Measurements from ENCODE around the gene PCDHA10.
A peak's percentile ranks its signal among the peaks of the same experiment; 100 is the strongest.
"Not testable (repeated sequence)": the region's sequence is repeated elsewhere in the genome, so short reads cannot be mapped to it uniquely, and the experiment has no call there.

The PCDHA10 gene

DNA sequence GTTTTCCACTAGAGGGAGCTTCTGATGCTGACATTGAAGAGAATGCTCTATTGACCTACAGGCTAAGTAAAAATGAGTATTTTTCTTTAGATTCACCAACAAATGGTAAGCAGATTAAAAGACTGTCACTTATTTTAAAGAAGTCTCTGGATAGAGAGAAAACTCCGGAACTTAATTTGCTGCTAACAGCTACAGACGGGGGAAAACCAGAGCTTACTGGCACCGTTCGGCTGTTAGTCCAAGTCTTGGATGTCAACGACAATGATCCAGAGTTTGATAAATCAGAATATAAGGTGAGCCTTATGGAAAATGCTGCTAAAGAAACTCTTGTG, 13.8 kb downstream of the PCDHA10 start:
- H3K27me3 Mint-ChIP-seq (ENCODE audit: low read depth), result no peaks in the 10 kb centered on the region
- peaks cover 22% of the 10 kb centered on the region for H3K9me3 Mint-ChIP-seq
- no peak overlapping the region for H3K27ac Mint-ChIP-seq
- H3K36me3 Mint-ChIP-seq (ENCODE audit: low read depth), result peaks cover 1% of the 10 kb centered on the region
- no peak overlapping the region for H3K4me3 Mint-ChIP-seq
- no peaks in the 10 kb centered on the region for H3K4me1 Mint-ChIP-seq (ENCODE audit: low read depth)

DNA sequence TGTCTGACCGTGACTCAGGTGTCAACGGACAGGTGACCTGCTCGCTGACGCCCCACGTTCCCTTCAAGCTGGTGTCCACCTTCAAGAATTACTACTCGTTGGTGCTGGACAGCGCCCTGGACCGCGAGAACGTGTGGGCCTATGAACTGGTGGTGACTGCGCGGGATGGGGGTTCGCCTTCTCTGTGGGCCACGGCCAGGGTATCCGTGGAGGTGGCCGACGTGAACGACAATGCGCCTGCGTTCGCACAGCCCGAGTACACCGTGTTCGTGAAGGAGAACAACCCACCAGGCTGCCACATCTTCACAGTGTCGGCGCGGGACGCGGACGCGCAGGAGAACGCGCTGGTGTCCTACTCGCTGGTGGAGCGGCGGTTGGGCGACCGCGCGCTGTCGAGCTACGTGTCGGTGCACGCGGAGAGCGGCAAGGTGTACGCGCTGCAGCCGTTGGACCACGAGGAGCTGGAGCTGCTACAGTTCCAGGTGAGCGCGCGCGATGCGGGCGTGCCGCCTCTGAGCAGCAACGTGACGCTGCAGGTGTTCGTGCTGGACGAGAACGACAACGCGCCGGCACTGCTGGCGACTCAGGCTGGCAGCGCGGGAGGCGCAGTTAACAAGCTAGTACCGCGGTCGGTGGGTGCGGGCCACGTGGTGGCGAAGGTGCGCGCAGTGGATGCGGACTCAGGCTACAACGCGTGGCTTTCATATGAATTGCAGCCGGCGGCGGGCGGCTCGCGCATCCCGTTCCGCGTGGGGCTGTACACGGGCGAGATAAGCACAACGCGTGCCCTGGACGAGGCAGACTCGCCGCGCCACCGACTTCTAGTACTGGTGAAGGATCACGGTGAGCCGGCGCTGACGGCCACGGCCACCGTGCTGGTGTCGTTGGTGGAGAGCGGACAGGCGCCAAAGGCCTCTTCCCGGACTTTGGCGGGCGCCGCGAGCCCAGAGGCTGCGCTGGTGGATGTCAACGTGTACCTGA, 14.8 kb downstream of the PCDHA10 start:
- H3K4me1 Mint-ChIP-seq (ENCODE audit: low read depth), result no peaks in the 10 kb centered on the region
- H3K4me3 Mint-ChIP-seq, result no peak overlapping the region
- H3K27ac Mint-ChIP-seq, result no peak overlapping the region
- H3K27me3 Mint-ChIP-seq (ENCODE audit: low read depth), result no peaks in the 10 kb centered on the region
- peaks cover 22% of the 10 kb centered on the region for H3K9me3 Mint-ChIP-seq
- peaks cover 1% of the 10 kb centered on the region for H3K36me3 Mint-ChIP-seq (ENCODE audit: low read depth)

GRCh38 chr5:140875085-140876065, 19.7 kb downstream of the PCDHA10 start, which contains the start of gene PCDHA12:
Gene PCDHA12 (plus strand): TSS chr5:140875308. CDS start chr5:140875473, 165 bp downstream.
- Mint-ChIP-seq H3K36me3 (ENCODE audit: low read depth) (peaks cover 1% of the 10 kb centered on the region), H3K27ac (no peak within 1 kb of the TSS), H3K27me3 (ENCODE audit: low read depth) (no peaks in the 10 kb centered on the region), H3K4me1 (ENCODE audit: low read depth) (no peaks in the 10 kb centered on the region), H3K4me3 (no peak within 1 kb of the TSS), H3K9me3 (peaks cover 22% of the 10 kb centered on the region)

GRCh38 chr5:140876541-140877261, 21.0 kb downstream of the PCDHA10 start:
- not testable (repeated sequence) for H3K27ac Mint-ChIP-seq; H3K4me1 Mint-ChIP-seq (ENCODE audit: low read depth); H3K4me3 Mint-ChIP-seq; H3K27me3 Mint-ChIP-seq (ENCODE audit: low read depth); H3K36me3 Mint-ChIP-seq (ENCODE audit: low read depth)
- peaks cover 33% of the 10 kb centered on the region for H3K9me3 Mint-ChIP-seq

GRCh38 chr5:140877262-140877581, 21.5 kb downstream of the PCDHA10 start:
- H3K9me3 Mint-ChIP-seq, result peaks cover 30% of the 10 kb centered on the region
- H3K4me3 Mint-ChIP-seq, result no peak overlapping the region
- H3K27me3 Mint-ChIP-seq (ENCODE audit: low read depth), result no peaks in the 10 kb centered on the region
- H3K36me3 Mint-ChIP-seq (ENCODE audit: low read depth), result peaks cover 1% of the 10 kb centered on the region
- H3K4me1 Mint-ChIP-seq (ENCODE audit: low read depth), result no peaks in the 10 kb centered on the region
- H3K27ac Mint-ChIP-seq, result no peak overlapping the region

DNA sequence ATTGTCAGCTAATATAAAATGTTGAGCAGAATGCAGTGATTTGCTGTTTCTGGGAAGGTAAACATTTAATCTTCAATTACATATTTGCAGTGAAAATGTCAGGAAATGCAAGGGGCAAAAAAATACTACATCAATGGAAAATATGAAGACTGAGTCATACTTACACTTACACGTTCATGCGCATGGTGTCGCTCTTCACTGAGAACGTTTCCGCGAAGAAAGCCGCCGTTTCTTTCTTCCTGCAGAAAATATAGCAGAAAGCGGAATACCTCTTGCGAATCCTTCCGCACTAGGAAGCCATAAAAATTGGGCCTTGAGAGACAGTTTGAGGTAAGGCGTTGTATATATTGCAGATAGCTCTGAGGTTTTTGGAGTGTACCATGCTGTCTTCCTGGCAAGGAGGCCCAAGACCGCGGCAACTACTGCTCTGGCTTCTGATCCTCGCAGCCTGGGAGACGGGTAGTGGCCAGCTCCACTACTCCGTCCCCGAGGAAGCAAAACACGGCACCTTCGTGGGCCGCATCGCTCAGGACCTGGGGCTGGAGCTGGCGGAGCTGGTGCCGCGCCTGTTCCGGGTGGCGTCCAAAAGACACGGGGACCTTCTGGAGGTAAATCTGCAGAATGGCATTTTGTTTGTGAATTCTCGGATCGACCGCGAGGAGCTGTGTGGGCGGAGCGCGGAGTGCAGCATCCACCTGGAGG, 26.3 kb downstream of the PCDHA10 start, which contains the start of gene PCDHA13:
PCDHA13 (plus strand) TSS at position 236 of the 702 bp plus-strand sequence; CDS start at position 381, 145 bp downstream.
- peaks cover 22% of the 10 kb centered on the region for H3K9me3 Mint-ChIP-seq
- peaks cover 1% of the 10 kb centered on the region for H3K36me3 Mint-ChIP-seq (ENCODE audit: low read depth)
- no peaks in the 10 kb centered on the region for H3K27me3 Mint-ChIP-seq (ENCODE audit: low read depth)
- H3K4me3 Mint-ChIP-seq, result no peak within 1 kb of the TSS
- peak within 1 kb of the TSS; percentile 42 for H3K27ac Mint-ChIP-seq
- no peaks in the 10 kb centered on the region for H3K4me1 Mint-ChIP-seq (ENCODE audit: low read depth)

GRCh38 chr5:140882591-140882899, 26.8 kb downstream of the PCDHA10 start:
- H3K4me3 Mint-ChIP-seq, result no peak overlapping the region
- H3K9me3 Mint-ChIP-seq, result peaks cover 25% of the 10 kb centered on the region

DNA sequence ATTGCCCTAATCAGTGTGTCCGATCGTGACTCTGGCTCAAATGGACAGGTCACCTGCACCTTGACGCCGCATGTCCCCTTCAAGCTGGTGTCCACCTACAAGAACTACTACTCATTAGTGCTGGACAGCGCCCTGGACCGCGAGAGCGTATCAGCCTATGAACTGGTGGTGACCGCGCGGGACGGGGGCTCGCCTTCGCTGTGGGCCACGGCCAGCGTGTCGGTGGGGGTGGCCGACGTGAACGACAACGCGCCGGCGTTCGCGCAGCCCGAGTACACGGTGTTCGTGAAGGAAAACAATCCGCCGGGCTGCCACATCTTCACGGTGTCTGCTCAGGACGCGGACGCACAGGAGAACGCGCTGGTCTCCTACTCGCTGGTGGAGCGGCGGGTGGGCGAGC, 27.7 kb downstream of the PCDHA10 start:
- Mint-ChIP-seq H3K36me3 (ENCODE audit: low read depth) (peaks cover 1% of the 10 kb centered on the region), H3K27ac (no peak overlapping the region), H3K27me3 (ENCODE audit: low read depth) (no peaks in the 10 kb centered on the region), H3K4me1 (ENCODE audit: low read depth) (no peaks in the 10 kb centered on the region), H3K4me3 (no peak overlapping the region), H3K9me3 (peaks cover 25% of the 10 kb centered on the region)

More at GRCh38 chr5:140882591-140882899, 26.8 kb downstream of the PCDHA10 start:
- H3K36me3 Mint-ChIP-seq (ENCODE audit: low read depth), result peaks cover 1% of the 10 kb centered on the region
- no peaks in the 10 kb centered on the region for H3K27me3 Mint-ChIP-seq (ENCODE audit: low read depth)
- peak overlapping the region; percentile 42 for H3K27ac Mint-ChIP-seq
- no peaks in the 10 kb centered on the region for H3K4me1 Mint-ChIP-seq (ENCODE audit: low read depth)

GRCh38 chr5:140883927-140884697, 28.4 kb downstream of the PCDHA10 start:
- Mint-ChIP-seq H3K36me3 (ENCODE audit: low read depth) (peaks cover 1% of the 10 kb centered on the region), H3K4me1 (ENCODE audit: low read depth) (no peaks in the 10 kb centered on the region), H3K27me3 (ENCODE audit: low read depth) (no peaks in the 10 kb centered on the region), H3K4me3 (no peak overlapping the region), H3K9me3 (peaks cover 25% of the 10 kb centered on the region), H3K27ac (no peak overlapping the region)

- Mint-ChIP-seq H3K36me3 (ENCODE audit: low read depth) (no peaks in the 10 kb centered on the region), H3K4me1 (ENCODE audit: low read depth) (no peaks in the 10 kb centered on the region), H3K4me3 (no peak overlapping the region), H3K27ac (no peak overlapping the region), H3K9me3 (peaks cover 15% of the 10 kb centered on the region), H3K27me3 (ENCODE audit: low read depth) (no peaks in the 10 kb centered on the region)
These were observed 60.6 kb downstream of the PCDHA10 start for GRCh38 chr5:140916325-140916724.
